Thoracic aorta (tissue), 2 donors: ENCODE data around the gene ANP32A. TPM values are rescaled to one million over a fixed set of nuclear protein-coding genes. Genes with fewer than 3 reads are reported as not detected.

ENCODE experiments used
- ATAC-seq: fragments of 150-250 bp; one replicate; pipeline ENCODE4 v1.8.0; 2017; ENCODE audit warnings: low read depth; ENCODE audit not compliant: insufficient number of reproducible peaks, low FRiP score
- DNase-seq: peaks from one replicate; pipeline ENCODE4 v3.0.0-alpha.2; 2020; ENCODE audit warnings: low spot score
- H3K27ac ChIP-seq, 2 donors: fragments of 200-600 bp; sonication (generic); 1 replicate in 1 of 2; 2 replicates in 1 of 2; pipeline ENCODE4 v1.5.1; 2016; ENCODE audit warnings: mild to moderate bottlenecking in 2 of 2, moderate library complexity in 2 of 2
- H3K27me3 ChIP-seq: fragments of 200-600 bp; sonication (generic); replicated peaks from 2 replicates; pipeline ENCODE4 v1.6.0; 2016; ENCODE audit warnings: mild to moderate bottlenecking; ENCODE audit not compliant: insufficient read depth
- H3K36me3 ChIP-seq: fragments of 200-600 bp; sonication (generic); one replicate; pipeline ENCODE4 v1.5.1; 2016
- H3K4me1 ChIP-seq, 2 donors: fragments of 200-600 bp; sonication (generic); 1 replicate in 1 of 2; 2 replicates in 1 of 2; pipeline versions ENCODE4 v1.5.1 to v1.6.0; 2016; ENCODE audit warnings: low read depth in 2 of 2, mild to moderate bottlenecking in 1 of 2; ENCODE audit not compliant: control insufficient read depth in 1 of 2
- H3K4me3 ChIP-seq: fragments of 200-600 bp; sonication (generic); 2 replicates; pipeline ENCODE4 v1.5.1; 2016; ENCODE audit warnings: mild to moderate bottlenecking
- H3K9me3 ChIP-seq: fragments of 200-600 bp; sonication (generic); 2 replicates; pipeline ENCODE4 v1.5.1; 2016
- CTCF ChIP-seq: fragments of 200-600 bp; sonication (generic); IDR thresholded peaks from one replicate; pipeline ENCODE4 v1.5.1; 2019; ENCODE audit warnings: antibody characterized with exemption
- total RNA-seq, 2 donors: library from RNA; depleted of rRNA; stranded (reverse); fragments of >200 nt; gene quantifications; one replicate each; pipeline versions ENCODE4 v1.1.0 to v1.2.3, GENCODE V29; 2016

Gene ANP32A
- total RNA-seq, 2 donors from 2014 or later: 46.0 to 54.2 TPM

- H3K4me3 ChIP-seq: no peak overlapping the region
- H3K36me3 ChIP-seq: no peaks in the 10 kb centered on the region
- TF ChIP-seq CTCF: no peak
- no peak for DNase-seq
- no peaks in the 10 kb centered on the region for H3K9me3 ChIP-seq
- no peaks in the 10 kb centered on the region for H3K27me3 ChIP-seq
- ATAC-seq: no peak
- no peaks in the 10 kb centered on the region for H3K4me1 ChIP-seq
- H3K27ac ChIP-seq: no peak overlapping the region
These were observed 65.0 kb downstream of the ANP32A start for GRCh38 chr15:68755731-68756130.

GRCh38 chr15:68751622-68752021 lies 69.1 kb downstream of the ANP32A start:
- no peaks in the 10 kb centered on the region for H3K27me3 ChIP-seq
- DNase-seq (no peak), ATAC-seq (no peak)
- no peak overlapping the region for H3K27ac ChIP-seq
- H3K4me1 ChIP-seq: no peaks in the 10 kb centered on the region
- H3K4me3 ChIP-seq: no peak overlapping the region
- H3K9me3 ChIP-seq: no peaks in the 10 kb centered on the region
- TF ChIP-seq CTCF: no peak
- no peaks in the 10 kb centered on the region for H3K36me3 ChIP-seq

- ATAC-seq (no peak), DNase-seq (no peak)
- no peak for TF ChIP-seq CTCF
These were observed 70.9 kb downstream of the ANP32A start for GRCh38 chr15:68749793-68750192.

GRCh38 chr15:68749365-68749764 lies 71.3 kb downstream of the ANP32A start:
- ATAC-seq: no peak
- no peaks in the 10 kb centered on the region for H3K27me3 ChIP-seq
- no peaks in the 10 kb centered on the region for H3K4me1 ChIP-seq
- H3K36me3 ChIP-seq: no peaks in the 10 kb centered on the region
- TF ChIP-seq CTCF: no peak
- H3K9me3 ChIP-seq: no peaks in the 10 kb centered on the region
- no peak for DNase-seq
- no peak overlapping the region for H3K4me3 ChIP-seq
- H3K27ac ChIP-seq: no peak overlapping the region

More at GRCh38 chr15:68749793-68750192, 70.9 kb downstream of the ANP32A start:
- Histone ChIP-seq H3K27me3 (no peaks in the 10 kb centered on the region), H3K4me3 (no peak overlapping the region), H3K4me1 (no peaks in the 10 kb centered on the region), H3K9me3 (no peaks in the 10 kb centered on the region), H3K27ac (no peak overlapping the region), H3K36me3 (no peaks in the 10 kb centered on the region)

- H3K9me3 ChIP-seq: no peaks in the 10 kb centered on the region
- H3K4me1 ChIP-seq: no peaks in the 10 kb centered on the region
- no peaks in the 10 kb centered on the region for H3K36me3 ChIP-seq
- H3K27me3 ChIP-seq: no peaks in the 10 kb centered on the region
- H3K27ac ChIP-seq: no peak overlapping the region
- ATAC-seq: no peak
- no peak for TF ChIP-seq CTCF
- DNase-seq: no peak
- no peak overlapping the region for H3K4me3 ChIP-seq
These were observed 77.4 kb downstream of the ANP32A start for GRCh38 chr15:68743256-68743655.
